HAP-1 (cell line): ENCODE results near the gene RUNX1.

Experiments
- DNase-seq, 2 experiments: peaks; one replicate each; pipeline ENCODE4 v3.0.0-alpha.2; 2016 to 2020; ENCODE audit warnings: low spot score in 2 of 2
- H3K27me3 ChIP-seq: fragments of 250-450 bp; sonication (Bioruptor Pico); 2 replicates; pipeline ENCODE4 v1.5.1; 2020; ENCODE audit warnings: low read depth, mild to moderate bottlenecking, moderate library complexity
- H3K36me3 ChIP-seq: fragments of 250-450 bp; sonication (Bioruptor Pico); replicated peaks from 2 replicates; pipeline ENCODE4 v1.5.1; 2020; ENCODE audit warnings: mild to moderate bottlenecking
- H3K4me1 ChIP-seq: fragments of 250-450 bp; sonication (Bioruptor Pico); 2 replicates; pipeline ENCODE4 v1.5.1; 2020; ENCODE audit warnings: mild to moderate bottlenecking
- H3K4me3 ChIP-seq: fragments of 250-450 bp; sonication (Bioruptor Pico); 2 replicates; pipeline ENCODE4 v1.5.1; 2020; ENCODE audit warnings: mild to moderate bottlenecking, moderate library complexity
- H3K9me3 ChIP-seq: fragments of 250-450 bp; sonication (Bioruptor Pico); 2 replicates; pipeline ENCODE4 v1.5.1; 2020; ENCODE audit warnings: mild to moderate bottlenecking, moderate library complexity
- in situ Hi-C: fragments of 300-500 bp; cut with MboI; formaldehyde crosslinking; loops from 3 replicates; pipeline ENCODE4 v1.14.3; 2020; ENCODE audit warnings: low sequenced_read_pairs, inconsistent platforms, mixed read lengths

Gene RUNX1

DNA sequence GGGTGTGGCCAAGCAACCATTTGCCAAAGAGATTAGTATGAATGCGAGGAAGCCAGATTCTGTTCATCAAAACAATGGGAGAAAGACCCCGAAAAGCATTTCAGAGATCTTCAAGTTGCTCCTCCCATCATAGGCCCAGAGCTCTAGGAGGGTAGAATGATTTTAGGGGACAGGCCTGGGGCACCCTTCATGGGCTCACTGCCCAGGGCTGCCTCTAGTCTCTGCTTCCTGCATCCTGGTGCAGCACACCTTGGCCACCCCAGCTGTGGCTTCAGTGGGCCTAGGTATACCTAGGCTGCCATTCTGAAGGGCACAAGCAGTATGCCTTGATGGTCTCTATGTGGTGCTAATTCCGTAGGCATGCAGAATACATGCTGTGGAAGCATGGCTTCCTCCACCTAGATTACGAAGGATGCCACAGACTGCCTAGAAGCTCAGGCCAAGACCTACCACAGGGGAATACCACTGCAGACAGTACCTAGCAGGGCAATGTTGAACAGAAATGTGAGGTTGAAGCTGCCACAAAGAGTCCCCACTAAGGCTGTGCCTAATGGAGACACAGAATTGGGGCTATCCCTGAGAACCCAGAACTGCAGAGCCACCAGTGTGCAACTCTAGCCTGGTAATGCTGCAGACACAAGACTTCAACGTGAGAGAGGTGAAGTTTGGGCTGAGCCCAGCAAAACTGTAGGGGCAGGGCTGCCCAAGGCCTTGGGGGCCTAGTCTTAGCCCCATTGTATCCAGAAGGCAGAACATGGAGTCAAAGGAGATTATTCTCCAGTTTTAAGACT lies 221.5 kb downstream of the RUNX1 start:
- H3K4me3 ChIP-seq: no peak overlapping the region

DNA sequence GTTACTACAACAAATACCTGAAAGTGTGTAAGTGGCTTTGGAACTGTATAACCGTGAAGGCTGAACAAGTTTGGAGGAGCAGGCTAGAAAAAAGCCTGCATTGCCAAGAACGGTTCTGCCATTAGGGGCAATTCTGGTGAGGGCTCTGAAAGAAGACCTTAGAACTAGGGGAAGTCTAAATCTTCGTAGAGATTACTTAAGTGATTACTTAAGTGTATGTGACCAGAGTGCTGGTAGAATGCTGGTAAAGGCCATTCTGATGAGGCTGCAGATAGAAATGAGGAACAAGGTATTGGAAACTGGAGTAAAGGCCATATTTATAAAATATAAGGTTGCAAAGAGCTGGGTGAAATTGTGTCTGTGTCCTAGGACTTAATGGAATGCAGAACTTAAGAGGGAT lies 222.3 kb downstream of the RUNX1 start:
- H3K36me3 ChIP-seq: no peaks in the 10 kb centered on the region; the same call in 1 of the 2 replicates
- H3K4me3 ChIP-seq: no peak overlapping the region
- no peak for DNase-seq
- H3K9me3 ChIP-seq: no peaks in the 10 kb centered on the region
- in situ Hi-C loops: no loop called here
- peaks cover 12% of the 10 kb centered on the region for H3K4me1 ChIP-seq
- H3K27me3 ChIP-seq: no peaks in the 10 kb centered on the region

More for the DNA sequence above, 221.5 kb downstream of the RUNX1 start:
- no peaks in the 10 kb centered on the region; the same call in 1 of the 2 replicates for H3K36me3 ChIP-seq
- H3K4me1 ChIP-seq: peaks cover 20% of the 10 kb centered on the region
- in situ Hi-C loops: no loop called here
- no peaks in the 10 kb centered on the region for H3K9me3 ChIP-seq
- H3K27me3 ChIP-seq: no peaks in the 10 kb centered on the region
- no peak for DNase-seq

DNA sequence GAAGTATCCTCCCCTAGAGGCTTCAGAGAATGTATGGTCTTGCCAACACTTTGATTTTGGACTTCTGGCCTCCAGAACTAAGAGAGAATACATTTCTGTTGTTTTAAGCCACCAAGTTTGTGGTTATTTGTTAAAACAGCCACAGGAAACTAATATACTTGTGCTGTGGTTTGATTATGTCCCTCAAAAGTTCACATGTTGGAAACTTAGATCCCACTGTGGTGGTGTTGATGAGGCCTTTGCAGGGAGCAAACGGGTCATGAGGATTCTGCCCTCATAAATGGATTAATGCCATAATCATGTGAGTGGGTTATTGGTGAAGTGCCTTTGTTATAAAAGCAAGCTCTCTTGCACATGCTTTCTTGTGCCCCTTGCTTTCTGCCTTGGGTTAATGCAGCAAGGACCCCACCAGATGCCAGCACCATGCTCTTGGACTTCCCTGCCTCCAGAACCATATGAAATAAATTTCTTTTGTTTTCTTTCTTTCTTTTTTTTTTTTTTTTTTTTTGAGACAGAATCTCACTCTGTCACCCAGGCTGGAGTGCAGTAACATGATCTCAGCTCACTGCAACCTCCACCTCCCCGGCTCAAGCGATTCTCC lies 223.1 kb downstream of the RUNX1 start:
- Histone ChIP-seq H3K9me3 (no peaks in the 10 kb centered on the region), H3K4me1 (peaks cover 12% of the 10 kb centered on the region), H3K36me3 (no peaks in the 10 kb centered on the region; the same call in 1 of the 2 replicates), H3K4me3 (no peak overlapping the region), H3K27me3 (no peaks in the 10 kb centered on the region)
- in situ Hi-C loops: no loop called here
- no peak for DNase-seq

DNA sequence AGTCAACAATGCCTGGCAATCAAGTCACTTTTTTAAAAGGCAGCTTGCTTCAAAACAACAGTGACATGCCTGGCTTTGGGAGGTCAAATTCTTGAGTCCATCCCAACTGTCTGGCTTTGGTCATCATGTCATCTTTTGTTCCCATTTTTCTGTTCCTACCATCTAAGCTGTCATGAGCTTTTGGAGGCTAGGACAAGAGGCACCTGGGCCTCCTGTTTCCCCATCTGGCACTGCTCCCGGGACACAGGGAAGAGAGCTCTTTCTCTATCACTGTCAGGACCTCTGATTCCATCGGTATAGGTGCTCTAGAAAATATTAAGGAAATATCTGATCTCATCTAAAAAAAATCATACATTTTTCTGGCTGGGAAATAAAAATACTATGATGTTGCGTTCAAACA lies 224.0 kb downstream of the RUNX1 start:
- Histone ChIP-seq H3K4me1 (peaks cover 12% of the 10 kb centered on the region), H3K27me3 (no peaks in the 10 kb centered on the region), H3K4me3 (no peak overlapping the region), H3K9me3 (no peaks in the 10 kb centered on the region), H3K36me3 (no peaks in the 10 kb centered on the region; the same call in 1 of the 2 replicates)
- in situ Hi-C loops: no loop called here
- no peak for DNase-seq

DNA sequence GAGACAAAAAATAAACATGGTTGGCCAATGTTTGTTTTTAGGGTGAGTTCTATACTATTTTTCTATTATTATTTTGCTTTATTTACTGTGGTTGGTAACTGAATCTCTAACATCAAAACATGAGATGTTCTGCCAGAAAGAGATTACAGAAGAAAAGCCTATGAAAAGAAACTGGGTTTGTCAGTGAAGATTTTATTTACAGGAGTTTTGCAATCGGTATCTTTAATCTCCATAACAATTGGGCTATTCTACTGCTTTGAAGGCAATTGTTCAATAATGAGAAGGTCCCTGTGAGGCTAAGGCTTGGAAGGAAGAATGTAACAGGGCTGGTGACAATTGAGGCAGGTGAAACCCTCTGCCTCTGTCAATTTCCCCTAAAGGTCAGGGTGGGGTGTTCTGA lies 224.8 kb downstream of the RUNX1 start:
- Histone ChIP-seq H3K4me3 (no peak overlapping the region), H3K4me1 (peaks cover 12% of the 10 kb centered on the region), H3K27me3 (no peaks in the 10 kb centered on the region), H3K9me3 (no peaks in the 10 kb centered on the region), H3K36me3 (no peaks in the 10 kb centered on the region; the same call in 1 of the 2 replicates)
- peak; percentile 35 to 84 for DNase-seq
- in situ Hi-C loops: no loop called here

DNA sequence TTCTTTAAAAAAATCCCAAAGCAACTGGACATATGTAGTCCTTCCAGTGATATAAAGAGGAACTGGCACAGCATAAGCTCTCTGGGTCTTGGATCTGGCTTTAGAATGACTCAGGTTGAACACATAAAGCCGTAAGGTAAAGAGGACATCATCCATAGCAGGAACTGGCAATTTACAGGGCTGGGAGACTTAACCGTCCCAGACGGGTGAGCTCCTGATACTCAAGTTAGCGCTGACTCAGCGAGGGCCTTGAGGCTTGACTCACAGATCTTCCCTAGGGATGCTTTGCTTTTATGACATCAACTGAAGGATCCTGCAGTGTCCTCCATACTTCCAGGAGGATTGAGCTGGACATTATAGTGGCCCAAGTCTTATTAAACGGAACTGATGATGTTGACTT lies 226.2 kb downstream of the RUNX1 start:
- DNase-seq: no peak
- Histone ChIP-seq H3K9me3 (no peaks in the 10 kb centered on the region), H3K36me3 (no peaks in the 10 kb centered on the region), H3K4me3 (no peak overlapping the region), H3K27me3 (no peaks in the 10 kb centered on the region), H3K4me1 (peaks cover 12% of the 10 kb centered on the region)
- in situ Hi-C loops: no loop called here

DNA sequence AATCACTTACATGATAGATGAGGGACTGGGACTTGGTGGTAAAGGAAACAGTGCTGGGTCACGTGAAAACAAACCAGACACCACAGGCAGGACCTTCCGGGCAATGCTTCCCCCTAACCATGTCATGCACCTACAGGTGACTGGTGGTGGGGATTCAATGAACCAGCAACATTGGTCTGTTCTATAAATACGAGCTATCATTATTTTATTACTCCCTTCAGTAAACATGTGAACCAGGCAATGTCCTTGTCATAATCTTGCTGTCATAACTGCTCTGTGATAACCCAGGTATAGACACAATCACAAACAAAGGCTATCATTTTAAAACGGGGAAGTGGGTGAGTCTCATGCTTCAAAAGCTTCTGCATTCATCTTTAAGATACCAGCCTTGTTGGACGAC lies 226.9 kb downstream of the RUNX1 start:
- Histone ChIP-seq H3K36me3 (no peaks in the 10 kb centered on the region), H3K4me1 (peaks cover 12% of the 10 kb centered on the region)
- no peak for DNase-seq

DNA sequence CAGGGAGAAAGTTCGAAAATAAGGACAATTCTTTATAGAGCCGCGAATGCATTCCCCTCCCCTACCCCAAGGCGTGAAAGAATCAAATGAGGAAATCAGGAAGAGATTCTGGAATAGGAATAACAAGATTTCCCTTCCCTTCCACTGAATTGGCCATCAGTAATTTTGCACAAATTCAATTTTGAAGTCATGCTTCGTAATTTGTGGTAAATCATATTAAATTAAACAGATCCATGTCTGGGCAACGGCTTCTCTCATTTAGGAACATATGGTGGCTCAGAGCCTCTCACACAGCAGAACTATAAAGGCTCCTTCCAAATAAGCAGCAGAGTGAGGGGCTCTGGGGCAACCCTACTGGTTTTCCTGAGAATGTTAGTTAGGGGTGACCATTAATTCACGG lies 227.4 kb downstream of the RUNX1 start:
- no peaks in the 10 kb centered on the region for H3K36me3 ChIP-seq
- no peaks in the 10 kb centered on the region for H3K9me3 ChIP-seq
- H3K4me1 ChIP-seq: peaks cover 12% of the 10 kb centered on the region
- no peak overlapping the region for H3K4me3 ChIP-seq
- DNase-seq: no peak
- no peaks in the 10 kb centered on the region for H3K27me3 ChIP-seq
- in situ Hi-C loops: no loop called here

More for the DNA sequence above, 226.9 kb downstream of the RUNX1 start:
- Histone ChIP-seq H3K27me3 (no peaks in the 10 kb centered on the region), H3K9me3 (no peaks in the 10 kb centered on the region), H3K4me3 (no peak overlapping the region)
- in situ Hi-C loops: no loop called here

DNA sequence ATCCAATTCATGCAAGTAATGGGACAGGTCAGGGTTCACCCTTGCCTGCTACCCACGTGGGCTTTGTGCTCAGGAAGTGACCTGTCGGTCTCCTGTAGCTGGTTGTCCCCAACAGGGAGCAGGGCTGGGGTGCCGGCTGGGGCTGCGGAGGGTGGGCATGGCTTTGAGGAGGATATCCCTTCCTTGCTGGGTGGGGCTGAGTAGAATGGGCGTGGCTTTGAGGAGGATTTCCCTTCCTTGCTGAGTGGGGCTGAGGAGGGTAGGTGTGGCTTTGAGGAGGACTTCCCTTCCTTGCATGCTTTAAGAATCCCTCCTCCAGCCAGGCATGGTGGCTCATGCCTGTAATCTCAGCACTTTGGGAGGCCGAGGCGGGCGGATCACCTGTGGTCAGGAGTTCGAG lies 229.1 kb downstream of the RUNX1 start:
- in situ Hi-C loops: no loop called here
- Histone ChIP-seq H3K4me3 (no peak overlapping the region), H3K27me3 (no peaks in the 10 kb centered on the region), H3K36me3 (no peaks in the 10 kb centered on the region), H3K4me1 (peaks cover 16% of the 10 kb centered on the region), H3K9me3 (no peaks in the 10 kb centered on the region)
- peak in 1 of 2 experiments; percentile 24 for DNase-seq

DNA sequence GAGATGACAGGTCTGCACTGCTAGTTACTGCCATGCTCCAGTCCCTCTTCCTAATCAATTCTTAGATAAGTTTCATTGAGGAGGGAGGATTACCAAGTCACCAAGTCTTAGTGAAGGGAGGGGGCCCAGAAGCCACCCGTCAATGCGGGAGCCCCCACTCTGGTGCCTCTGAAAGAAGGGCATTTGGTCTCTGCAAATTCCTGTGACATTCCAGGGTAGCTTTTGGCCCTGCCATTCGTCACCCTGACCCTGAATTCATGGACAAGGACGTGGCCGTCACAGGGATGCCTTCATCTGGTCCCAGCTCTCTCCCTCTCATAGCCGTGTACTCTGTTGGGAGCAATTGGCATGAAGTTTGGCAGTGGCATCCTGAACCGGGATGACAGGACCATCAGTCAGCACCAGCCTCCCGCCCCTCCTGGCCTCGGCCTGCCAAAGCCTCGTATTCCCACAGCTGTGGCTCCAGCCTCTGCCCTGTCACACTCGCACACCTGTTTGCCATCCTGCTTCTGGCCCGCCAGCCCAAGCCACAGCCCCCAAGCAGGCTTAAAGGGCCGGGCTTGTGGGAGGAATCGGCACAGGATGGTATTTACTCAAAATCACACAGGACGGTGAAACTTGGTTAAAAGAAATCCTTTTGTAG lies 229.6 kb downstream of the RUNX1 start:
- no peak overlapping the region for H3K4me3 ChIP-seq
- H3K36me3 ChIP-seq: no peaks in the 10 kb centered on the region
- peaks cover 15% of the 10 kb centered on the region for H3K4me1 ChIP-seq
- H3K27me3 ChIP-seq: no peaks in the 10 kb centered on the region
- in situ Hi-C loops: no loop called here
- no peak for DNase-seq
- no peaks in the 10 kb centered on the region for H3K9me3 ChIP-seq

DNA sequence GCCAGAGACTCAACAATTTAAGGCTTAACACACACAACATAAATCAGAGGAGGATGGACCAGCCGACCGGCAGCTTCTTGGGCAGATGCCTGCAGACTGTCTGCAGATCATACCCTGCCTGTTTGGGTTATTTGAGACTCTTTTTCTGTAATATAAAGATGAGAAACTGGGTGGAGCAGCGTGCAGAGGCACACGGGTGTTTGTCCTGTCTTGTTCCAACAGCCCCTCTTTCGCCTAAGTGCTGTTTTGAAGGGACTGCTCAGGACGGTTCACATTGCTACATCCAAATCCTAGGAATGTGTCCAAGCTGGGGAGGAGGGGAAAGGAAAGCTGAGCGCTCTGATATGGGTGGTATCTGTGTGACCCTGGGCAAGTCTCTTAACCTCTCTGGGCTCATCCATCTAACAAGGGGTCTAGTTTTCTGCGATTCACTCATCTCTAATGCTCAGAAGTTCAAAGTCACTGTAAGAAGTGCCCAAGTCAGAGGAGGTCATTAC lies 230.4 kb downstream of the RUNX1 start:
- DNase-seq: no peak
- Histone ChIP-seq H3K9me3 (no peaks in the 10 kb centered on the region), H3K36me3 (no peaks in the 10 kb centered on the region), H3K27me3 (no peaks in the 10 kb centered on the region), H3K4me1 (peaks cover 14% of the 10 kb centered on the region), H3K4me3 (no peak overlapping the region)
- in situ Hi-C loops: no loop called here

DNA sequence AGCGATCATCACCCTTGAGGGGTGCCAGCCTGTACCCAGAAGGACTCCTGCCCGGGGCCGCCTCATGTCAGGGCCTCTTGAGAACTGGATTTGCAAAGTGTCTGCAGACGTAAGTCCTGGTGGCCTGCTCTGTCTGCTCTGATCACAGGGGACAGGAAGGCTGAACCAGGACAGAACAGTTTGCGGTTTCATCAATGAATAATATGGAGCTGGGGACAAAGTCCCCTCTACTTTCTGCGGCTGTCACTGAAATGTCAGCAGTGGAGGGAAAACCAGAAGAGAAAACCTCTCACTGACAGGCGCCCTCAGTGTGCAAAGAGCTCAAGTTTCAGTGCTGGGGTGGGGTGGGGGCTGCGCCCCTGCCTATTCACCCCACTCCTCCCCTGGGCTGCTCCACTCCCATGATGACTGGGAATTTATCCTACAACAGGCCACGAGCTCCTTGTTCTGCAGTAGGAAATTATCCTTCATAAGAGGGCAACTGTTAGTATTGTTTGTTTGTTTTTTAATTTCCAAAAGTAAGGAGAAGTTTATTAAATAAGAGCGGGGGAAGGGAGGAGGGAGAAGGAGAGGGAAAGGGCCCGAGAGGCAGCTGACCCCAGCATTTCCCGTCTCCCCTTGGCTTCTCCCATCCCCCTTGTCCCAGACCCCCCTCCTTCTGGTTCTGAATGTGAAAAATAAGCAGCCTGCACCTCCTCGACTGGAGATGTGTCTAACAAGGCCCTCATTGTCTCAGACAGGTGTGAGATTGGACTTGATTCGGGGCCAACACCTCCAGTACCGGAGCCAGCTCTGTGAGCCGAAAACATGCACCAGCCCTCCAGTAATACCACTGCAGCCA lies 231.1 kb downstream of the RUNX1 start:
- no peaks in the 10 kb centered on the region for H3K36me3 ChIP-seq
- no peak for DNase-seq

More for the DNA sequence above, 231.1 kb downstream of the RUNX1 start:
- no peak overlapping the region for H3K4me3 ChIP-seq
- H3K9me3 ChIP-seq: no peaks in the 10 kb centered on the region
- in situ Hi-C loops: no loop called here
- peaks cover 14% of the 10 kb centered on the region for H3K4me1 ChIP-seq
- H3K27me3 ChIP-seq: no peaks in the 10 kb centered on the region
